ENCODE measurements around the gene TBC1D8B.

The TBC1D8B gene

DNA sequence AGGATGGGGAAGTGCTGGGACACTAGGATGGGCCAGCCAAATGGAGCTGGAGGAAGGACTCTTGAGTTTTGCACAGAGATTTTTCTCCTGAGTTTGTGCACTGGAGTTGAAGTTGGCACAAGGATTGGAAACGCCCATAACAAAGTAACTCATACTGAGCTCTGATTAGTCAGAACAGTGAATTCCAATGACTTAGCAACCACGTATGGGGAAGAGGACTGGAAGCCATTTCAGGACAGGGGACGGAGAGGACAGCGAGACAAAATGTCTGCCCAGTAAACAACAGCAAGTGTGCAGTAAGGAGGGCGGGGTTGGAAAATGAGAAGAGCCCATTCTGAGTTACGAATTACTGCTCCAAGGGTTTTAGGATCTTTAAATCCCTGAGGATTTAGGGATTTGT is 94.8 kb downstream of the TBC1D8B start:
- H3K4me1 ChIP-seq (ENCODE audit: control insufficient read depth in 1 of 2, insufficient read depth in 2 of 2, low read length in 2 of 2) = peaks cover 10 to 15% of the 10 kb centered on the region in 2 donors
- no peaks in the 10 kb centered on the region for H3K27me3 ChIP-seq (ENCODE audit: control insufficient read depth in 1 of 2, insufficient read depth in 2 of 2, low read length in 2 of 2)
- no peak overlapping the region for H3K4me3 ChIP-seq (ENCODE audit: low read depth in 1 of 2, low read length in 2 of 2)
- no peak overlapping the region for H3K9ac ChIP-seq (ENCODE audit: low read depth in 1 of 2, low read length in 2 of 2)
- no peaks in the 10 kb centered on the region for H3K36me3 ChIP-seq (ENCODE audit: control insufficient read depth in 1 of 2, insufficient read depth in 2 of 2, low read length in 2 of 2)
- no peak overlapping the region for H3K27ac ChIP-seq (ENCODE audit: low read depth, low read length)
- no peaks in the 10 kb centered on the region for H3K9me3 ChIP-seq (ENCODE audit: control insufficient read depth in 1 of 2, low read length in 2 of 2)

DNA sequence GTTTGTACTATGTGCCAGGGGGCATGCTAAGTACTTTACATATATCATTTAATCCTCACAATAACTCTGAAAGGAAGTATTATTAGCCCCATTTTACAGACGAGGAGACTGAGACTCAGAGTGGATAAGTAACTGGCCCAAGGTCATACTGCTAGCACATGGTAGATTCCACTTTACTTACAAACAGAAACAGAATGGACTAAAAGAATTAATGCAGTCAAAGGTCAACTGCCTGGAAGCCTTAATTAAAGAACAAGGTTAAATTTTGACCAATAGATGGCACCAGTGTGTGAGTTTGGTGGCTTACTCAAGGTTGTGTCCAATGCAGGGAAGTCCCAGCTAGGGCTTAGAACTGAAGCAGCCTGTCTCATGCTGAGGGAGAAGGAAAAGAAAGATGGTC is 96.0 kb downstream of the TBC1D8B start:
- H3K36me3 ChIP-seq (ENCODE audit: control insufficient read depth in 1 of 2, insufficient read depth in 2 of 2, low read length in 2 of 2) = no peaks in the 10 kb centered on the region
- no peak overlapping the region for H3K4me3 ChIP-seq (ENCODE audit: low read depth in 1 of 2, low read length in 2 of 2)
- no peak overlapping the region for H3K9ac ChIP-seq (ENCODE audit: low read depth in 1 of 2, low read length in 2 of 2)
- H3K9me3 ChIP-seq (ENCODE audit: control insufficient read depth in 1 of 2, low read length in 2 of 2) = no peaks in the 10 kb centered on the region
- H3K27ac ChIP-seq (ENCODE audit: low read depth, low read length) = no peak overlapping the region
- peaks cover 14 to 20% of the 10 kb centered on the region in 2 donors for H3K4me1 ChIP-seq (ENCODE audit: control insufficient read depth in 1 of 2, insufficient read depth in 2 of 2, low read length in 2 of 2)
- no peaks in the 10 kb centered on the region for H3K27me3 ChIP-seq (ENCODE audit: control insufficient read depth in 1 of 2, insufficient read depth in 2 of 2, low read length in 2 of 2)

- Histone ChIP-seq H3K9me3 (ENCODE audit: control insufficient read depth in 1 of 2, low read length in 2 of 2) (no peaks in the 10 kb centered on the region), H3K36me3 (ENCODE audit: control insufficient read depth in 1 of 2, insufficient read depth in 2 of 2, low read length in 2 of 2) (no peaks in the 10 kb centered on the region), H3K27ac (ENCODE audit: low read depth, low read length) (no peak overlapping the region), H3K27me3 (ENCODE audit: control insufficient read depth in 1 of 2, insufficient read depth in 2 of 2, low read length in 2 of 2) (no peaks in the 10 kb centered on the region), H3K4me1 (ENCODE audit: control insufficient read depth in 1 of 2, insufficient read depth in 2 of 2, low read length in 2 of 2) (peaks cover 14 to 20% of the 10 kb centered on the region in 2 donors), H3K4me3 (ENCODE audit: low read depth in 1 of 2, low read length in 2 of 2) (no peak overlapping the region), H3K9ac (ENCODE audit: low read depth in 1 of 2, low read length in 2 of 2) (no peak overlapping the region)
Observed at GRCh38 chrX:106899276-106899675, 96.8 kb downstream of the TBC1D8B start.

GRCh38 chrX:106899841-106900240 is 97.4 kb downstream of the TBC1D8B start:
- peaks cover 14 to 20% of the 10 kb centered on the region in 2 donors for H3K4me1 ChIP-seq (ENCODE audit: control insufficient read depth in 1 of 2, insufficient read depth in 2 of 2, low read length in 2 of 2)
- H3K9me3 ChIP-seq (ENCODE audit: control insufficient read depth in 1 of 2, low read length in 2 of 2) = no peaks in the 10 kb centered on the region
- no peak overlapping the region for H3K4me3 ChIP-seq (ENCODE audit: low read depth in 1 of 2, low read length in 2 of 2)
- H3K27ac ChIP-seq (ENCODE audit: low read depth, low read length) = no peak overlapping the region
- no peaks in the 10 kb centered on the region for H3K27me3 ChIP-seq (ENCODE audit: control insufficient read depth in 1 of 2, insufficient read depth in 2 of 2, low read length in 2 of 2)
- no peaks in the 10 kb centered on the region for H3K36me3 ChIP-seq (ENCODE audit: control insufficient read depth in 1 of 2, insufficient read depth in 2 of 2, low read length in 2 of 2)
- no peak overlapping the region for H3K9ac ChIP-seq (ENCODE audit: low read depth in 1 of 2, low read length in 2 of 2)

GRCh38 chrX:106901341-106901740 is 98.9 kb downstream of the TBC1D8B start:
- no peak overlapping the region for H3K27ac ChIP-seq (ENCODE audit: low read depth, low read length)
- no peaks in the 10 kb centered on the region for H3K27me3 ChIP-seq (ENCODE audit: control insufficient read depth in 1 of 2, insufficient read depth in 2 of 2, low read length in 2 of 2)
- H3K9me3 ChIP-seq (ENCODE audit: control insufficient read depth in 1 of 2, low read length in 2 of 2) = no peaks in the 10 kb centered on the region
- H3K4me3 ChIP-seq (ENCODE audit: low read depth in 1 of 2, low read length in 2 of 2) = no peak overlapping the region
- H3K9ac ChIP-seq (ENCODE audit: low read depth in 1 of 2, low read length in 2 of 2) = no peak overlapping the region
- no peaks in the 10 kb centered on the region for H3K36me3 ChIP-seq (ENCODE audit: control insufficient read depth in 1 of 2, insufficient read depth in 2 of 2, low read length in 2 of 2)
- H3K4me1 ChIP-seq (ENCODE audit: control insufficient read depth in 1 of 2, insufficient read depth in 2 of 2, low read length in 2 of 2) = peaks cover 21 to 31% of the 10 kb centered on the region in 2 donors

GRCh38 chrX:106901781-106902219 is 99.3 kb downstream of the TBC1D8B start:
- Histone ChIP-seq H3K27me3 (ENCODE audit: control insufficient read depth in 1 of 2, insufficient read depth in 2 of 2, low read length in 2 of 2) (no peaks in the 10 kb centered on the region), H3K9me3 (ENCODE audit: control insufficient read depth in 1 of 2, low read length in 2 of 2) (no peaks in the 10 kb centered on the region), H3K4me3 (ENCODE audit: low read depth in 1 of 2, low read length in 2 of 2) (no peak overlapping the region), H3K9ac (ENCODE audit: low read depth in 1 of 2, low read length in 2 of 2) (no peak overlapping the region), H3K36me3 (ENCODE audit: control insufficient read depth in 1 of 2, insufficient read depth in 2 of 2, low read length in 2 of 2) (no peaks in the 10 kb centered on the region), H3K27ac (ENCODE audit: low read depth, low read length) (no peak overlapping the region), H3K4me1 (ENCODE audit: control insufficient read depth in 1 of 2, insufficient read depth in 2 of 2, low read length in 2 of 2) (peaks cover 23 to 31% of the 10 kb centered on the region in 2 donors)

GRCh38 chrX:106902684-106903083 is 100.2 kb downstream of the TBC1D8B start:
- Histone ChIP-seq H3K9me3 (ENCODE audit: control insufficient read depth in 1 of 2, low read length in 2 of 2) (no peaks in the 10 kb centered on the region), H3K27me3 (ENCODE audit: control insufficient read depth in 1 of 2, insufficient read depth in 2 of 2, low read length in 2 of 2) (no peaks in the 10 kb centered on the region), H3K4me1 (ENCODE audit: control insufficient read depth in 1 of 2, insufficient read depth in 2 of 2, low read length in 2 of 2) (peaks cover 23 to 31% of the 10 kb centered on the region in 2 donors), H3K4me3 (ENCODE audit: low read depth in 1 of 2, low read length in 2 of 2) (no peak overlapping the region), H3K27ac (ENCODE audit: low read depth, low read length) (no peak overlapping the region), H3K9ac (ENCODE audit: low read depth in 1 of 2, low read length in 2 of 2) (no peak overlapping the region), H3K36me3 (ENCODE audit: control insufficient read depth in 1 of 2, insufficient read depth in 2 of 2, low read length in 2 of 2) (no peaks in the 10 kb centered on the region)

DNA sequence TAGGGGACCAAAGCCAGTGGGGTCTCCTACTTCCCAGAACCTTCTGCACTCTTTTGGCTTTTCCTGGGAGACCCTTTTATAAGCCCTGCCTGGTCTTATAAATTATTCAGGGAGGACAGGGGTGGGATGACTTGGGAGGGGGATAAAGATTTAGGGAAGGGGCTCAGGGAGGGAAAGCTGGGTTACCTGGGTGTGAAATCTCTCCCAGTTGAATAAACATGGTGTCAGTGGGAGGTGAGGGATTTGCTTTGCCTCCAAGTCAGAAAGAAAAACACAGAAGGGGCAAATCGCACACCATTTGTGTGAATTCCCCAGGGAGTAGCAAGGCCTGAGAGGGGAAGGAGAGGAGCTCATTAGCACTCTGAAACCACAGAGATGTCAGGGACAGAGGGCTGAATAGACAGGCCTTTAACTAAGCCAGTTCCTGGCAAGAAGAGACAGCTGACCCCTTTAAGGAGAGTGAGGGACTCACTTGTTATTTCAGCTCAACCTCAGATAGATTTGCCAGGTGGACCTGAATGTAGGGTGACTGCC is 100.9 kb downstream of the TBC1D8B start, which contains the start of gene RIPPLY1:
TSS of gene RIPPLY1 (minus strand) at position 51 of the 534 bp plus-strand sequence. CDS start 54 bp downstream, outside the sequence.
- no peaks in the 10 kb centered on the region for H3K27me3 ChIP-seq (ENCODE audit: control insufficient read depth in 1 of 2, insufficient read depth in 2 of 2, low read length in 2 of 2)
- H3K4me1 ChIP-seq (ENCODE audit: control insufficient read depth in 1 of 2, insufficient read depth in 2 of 2, low read length in 2 of 2) = peaks cover 23 to 31% of the 10 kb centered on the region in 2 donors
- H3K27ac ChIP-seq (ENCODE audit: low read depth, low read length) = no peak within 1 kb of the TSS
- no peak within 1 kb of the TSS for H3K4me3 ChIP-seq (ENCODE audit: low read depth in 1 of 2, low read length in 2 of 2)
- no peaks in the 10 kb centered on the region for H3K9me3 ChIP-seq (ENCODE audit: control insufficient read depth in 1 of 2, low read length in 2 of 2)
- H3K9ac ChIP-seq (ENCODE audit: low read depth in 1 of 2, low read length in 2 of 2) = no peak within 1 kb of the TSS
- H3K36me3 ChIP-seq (ENCODE audit: control insufficient read depth in 1 of 2, insufficient read depth in 2 of 2, low read length in 2 of 2) = no peaks in the 10 kb centered on the region

- no peak overlapping the region for H3K4me3 ChIP-seq (ENCODE audit: low read depth in 1 of 2, low read length in 2 of 2)
- no peak overlapping the region for H3K9ac ChIP-seq (ENCODE audit: low read depth in 1 of 2, low read length in 2 of 2)
- H3K9me3 ChIP-seq (ENCODE audit: control insufficient read depth in 1 of 2, low read length in 2 of 2) = no peaks in the 10 kb centered on the region
- H3K36me3 ChIP-seq (ENCODE audit: control insufficient read depth in 1 of 2, insufficient read depth in 2 of 2, low read length in 2 of 2) = no peaks in the 10 kb centered on the region
- H3K4me1 ChIP-seq (ENCODE audit: control insufficient read depth in 1 of 2, insufficient read depth in 2 of 2, low read length in 2 of 2) = peaks cover 23 to 28% of the 10 kb centered on the region in 2 donors
- no peak overlapping the region for H3K27ac ChIP-seq (ENCODE audit: low read depth, low read length)
- no peaks in the 10 kb centered on the region for H3K27me3 ChIP-seq (ENCODE audit: control insufficient read depth in 1 of 2, insufficient read depth in 2 of 2, low read length in 2 of 2)
Observed at GRCh38 chrX:106903856-106904528, 101.5 kb downstream of the TBC1D8B start.

GRCh38 chrX:106905064-106905708 is 102.7 kb downstream of the TBC1D8B start:
- Histone ChIP-seq H3K27me3 (ENCODE audit: control insufficient read depth in 1 of 2, insufficient read depth in 2 of 2, low read length in 2 of 2) (no peaks in the 10 kb centered on the region), H3K9me3 (ENCODE audit: control insufficient read depth in 1 of 2, low read length in 2 of 2) (no peaks in the 10 kb centered on the region), H3K27ac (ENCODE audit: low read depth, low read length) (no peak overlapping the region), H3K36me3 (ENCODE audit: control insufficient read depth in 1 of 2, insufficient read depth in 2 of 2, low read length in 2 of 2) (no peaks in the 10 kb centered on the region), H3K9ac (ENCODE audit: low read depth in 1 of 2, low read length in 2 of 2) (no peak overlapping the region), H3K4me1 (ENCODE audit: control insufficient read depth in 1 of 2, insufficient read depth in 2 of 2, low read length in 2 of 2) (peaks cover 23 to 28% of the 10 kb centered on the region in 2 donors), H3K4me3 (ENCODE audit: low read depth in 1 of 2, low read length in 2 of 2) (no peak overlapping the region)
